GM18868 (cell line): ENCODE data around the gene PRAMEF6.
"Not testable (repeated sequence)": the region's sequence is repeated elsewhere in the genome, so short reads cannot be mapped to it uniquely, and the experiment has no call there.

Source experiments
- ATAC-seq: cut with Tn5 transposase; IDR thresholded peaks from one replicate; pipeline ENCODE4 v1.9.1; 2021; ENCODE audit warnings: mild to moderate bottlenecking, moderate library complexity; ENCODE audit not compliant: unreplicated experiment

Gene PRAMEF6

GRCh38 chr1:12947480-12947879, at the start of gene PRAMEF6:
TSS of gene PRAMEF6 (minus strand) at chr1:12947580. CDS start at chr1:12942518, 5,062 bp downstream.
- not testable (repeated sequence) for ATAC-seq

- not testable (repeated sequence) for ATAC-seq
Observed at GRCh38 chr1:12924368-12924767, 23.0 kb downstream of the PRAMEF6 start.

GRCh38 chr1:12921749-12922148, 25.6 kb downstream of the PRAMEF6 start:
- ATAC-seq = not testable (repeated sequence)

GRCh38 chr1:12916310-12916709, 31.1 kb downstream of the PRAMEF6 start, which contains the start of gene PRAMEF7:
TSS of gene PRAMEF7 (plus strand) at chr1:12916610. CDS start at chr1:12917693, 1,083 bp downstream.
- ATAC-seq = not testable (repeated sequence)

- ATAC-seq = not testable (repeated sequence)
Observed at GRCh38 chr1:12903793-12904572, 43.4 kb downstream of the PRAMEF6 start.

GRCh38 chr1:12899186-12899585, 48.2 kb downstream of the PRAMEF6 start:
- not testable (repeated sequence) for ATAC-seq

- not testable (repeated sequence) for ATAC-seq
Observed at GRCh38 chr1:12898170-12898569, 49.2 kb downstream of the PRAMEF6 start, which contains the start of gene PRAMEF10. TSS of gene PRAMEF10 (minus strand) at chr1:12898270. CDS start at chr1:12895847, 2,423 bp downstream.
